ENCODE measurements around the gene RAB5B. TPM values are rescaled to one million over a fixed set of nuclear protein-coding genes. Genes with fewer than 3 reads are reported as not detected.

Gene RAB5B
- polyA plus RNA-seq, 2 of the 4 experiments (the other 2 are of a cell fraction) = 37.2 to 90.4 TPM

- TF ChIP-seq ZSCAN20 (CRISPR knock-in tag; IDR thresholded peaks at IDR 0.05) = no peak
- no peak for TF ChIP-seq FOXS1 (CRISPR knock-in tag; IDR thresholded peaks at IDR 0.05)
- TF ChIP-seq FOSL2 (IDR thresholded peaks at IDR 0.05) = no peak
- no peak for TF ChIP-seq FOSL2 (CRISPR knock-in tag; IDR thresholded peaks at IDR 0.05)
- TF ChIP-seq ELK1 (IDR thresholded peaks at IDR 0.05; ENCODE audit: low read depth, low read length) = no peak
- TF ChIP-seq CBX8 (IDR thresholded peaks at IDR 0.05) = no peak
- TF ChIP-seq RNF2 (IDR thresholded peaks at IDR 0.05; ENCODE audit: borderline replicate concordance, low read depth) = no peak
- no peak for TF ChIP-seq MAX (IDR thresholded peaks at IDR 0.05)
- CTCF ChIA-PET = interaction anchor here (1.0 to 3.8 kb wide), 24 partner anchors 9 to 293 kb away, joined by 3 to 92 read pairs (median 6); partner anchors contain the start of genes IKZF4, RAB5B and SUOX
- Histone ChIP-seq H3K4me1 (no peaks in the 10 kb centered on the region), H3K9me3 (no peaks in the 10 kb centered on the region), H3K27ac (no peak overlapping the region), H3K4me2 (no peak overlapping the region), H3K4me3 (no peak overlapping the region)
- POLR2A ChIA-PET = interaction anchor here (0.7 kb wide), 1 partner anchor 210 kb away, joined by 4 read pairs; no protein-coding TSS in a partner anchor
- DNase-seq (ENCODE audit: low read depth in 1 of 2, low spot score in 1 of 2) (no peak), FAIRE-seq (no peak), ATAC-seq (no peak; a peak in 1 of 6 replicates)
- WGBS (ENCODE audit: missing lambda C conversion rate) = 52% methylated on average over 5 of the region's 5 CpGs
Observed at GRCh38 chr12:56028511-56029165, 54.8 kb downstream of the RAB5B start.

GRCh38 chr12:56029166-56029519 lies 55.3 kb downstream of the RAB5B start:
- Histone ChIP-seq H3K4me3 (no peak overlapping the region), H3K4me2 (no peak overlapping the region), H3K4me1 (no peaks in the 10 kb centered on the region), H3K9me3 (no peaks in the 10 kb centered on the region), H3K27ac (no peak overlapping the region)
- no peak for DNase-seq (ENCODE audit: low read depth in 1 of 2, low spot score in 1 of 2)
- ChIA-PET POLR2A (interaction anchor here (1.3 kb wide), 1 partner anchor 32 kb away, joined by 4 read pairs; the partner anchor contains the start of gene SUOX), CTCF (interaction anchor here (0.6 to 3.8 kb wide), 36 partner anchors 9 to 308 kb away, joined by 3 to 92 read pairs (median 4); partner anchors contain the start of genes IKZF4, RAB5B, SUOX and ZC3H10)
- FAIRE-seq = no peak
- peak in 1 of 2 experiments; percentile 14; a peak in 2 of 6 replicates for ATAC-seq
- TF ChIP-seq MAFK (IDR thresholded peaks at IDR 0.05; ENCODE audit: partially characterized antibody) = no peak
- TF ChIP-seq KDM1A (IDR thresholded peaks at IDR 0.05; ENCODE audit: low read depth) = no peak
- no peak for TF ChIP-seq GATA3 (IDR thresholded peaks at IDR 0.05; ENCODE audit: borderline replicate concordance)
- TF ChIP-seq BHLHE40 (IDR thresholded peaks at IDR 0.05; ENCODE audit: low read depth, low read length) = no peak
- no peak for TF ChIP-seq FOSB (CRISPR knock-in tag; IDR thresholded peaks at IDR 0.05)
- TF ChIP-seq REST (IDR thresholded peaks at IDR 0.05) = no peak
- no peak for TF ChIP-seq EHF (CRISPR knock-in tag; IDR thresholded peaks at IDR 0.05)
- TF ChIP-seq HES2 (IDR thresholded peaks at IDR 0.05) = no peak
- TF ChIP-seq HOXB13 (CRISPR knock-in tag; IDR thresholded peaks at IDR 0.05; ENCODE audit: low read depth) = no peak
- TF ChIP-seq CBX2 (IDR thresholded peaks at IDR 0.05; ENCODE audit: borderline replicate concordance, low read depth) = no peak
- no peak for TF ChIP-seq FOXS1 (CRISPR knock-in tag; IDR thresholded peaks at IDR 0.05)
- no peak for TF ChIP-seq PBX3 (IDR thresholded peaks at IDR 0.05)
- TF ChIP-seq ZFP36 (IDR thresholded peaks at IDR 0.05; ENCODE audit: borderline replicate concordance, partially characterized antibody) = no peak
- TF ChIP-seq SREBF2 (IDR thresholded peaks at IDR 0.05) = no peak
- no peak for TF ChIP-seq POLR2AphosphoS2 (conservative IDR thresholded peaks at IDR 0.05; ENCODE audit: low read length)
- no peak for TF ChIP-seq ZNF302 (CRISPR knock-in tag; IDR thresholded peaks at IDR 0.05)
